H9 (cell line): ENCODE data around the gene SPTBN1. TPM values are rescaled to one million over a fixed set of nuclear protein-coding genes. Genes with fewer than 3 reads are reported as not detected.

Experiments used
- DNase-seq: peaks from one replicate; pipeline ENCODE4 v3.0.0-alpha.2; 2017
- H2AFZ ChIP-seq: one replicate; pipeline ENCODE4 v1.6.1; 2013; ENCODE audit warnings: mild to moderate bottlenecking, low read length, control low read depth, moderate library complexity
- H2AK5ac ChIP-seq: 2 replicates; pipeline ENCODE4 v1.6.1; 2013; ENCODE audit warnings: low read length, control low read depth, mixed read lengths; ENCODE audit not compliant: insufficient read length
- H2BK120ac ChIP-seq: one replicate; pipeline ENCODE4 v1.6.1; 2013; ENCODE audit warnings: low read depth, mild to moderate bottlenecking, low read length, control low read depth, inconsistent platforms; ENCODE audit not compliant: poor library complexity, severe bottlenecking
- H2BK12ac ChIP-seq: 2 replicates; pipeline ENCODE4 v1.6.1; 2013; ENCODE audit warnings: low read length, control low read depth, mixed read lengths, low read depth; ENCODE audit not compliant: insufficient read length
- H2BK15ac ChIP-seq: 2 replicates; pipeline ENCODE4 v1.6.1; 2013; ENCODE audit warnings: low read depth, low read length, control low read depth
- H2BK20ac ChIP-seq: one replicate; pipeline ENCODE4 v1.6.1; 2013; ENCODE audit warnings: low read depth, mild to moderate bottlenecking, low read length, control low read depth, inconsistent platforms; ENCODE audit not compliant: poor library complexity, severe bottlenecking
- H2BK5ac ChIP-seq: 2 replicates; pipeline ENCODE4 v1.6.1; 2013; ENCODE audit warnings: low read length, control low read depth, mixed read lengths; ENCODE audit not compliant: insufficient read length
- H3K14ac ChIP-seq: 2 replicates; pipeline ENCODE4 v1.6.1; 2013; ENCODE audit warnings: low read length, control low read depth; ENCODE audit not compliant: insufficient read depth
- H3K18ac ChIP-seq: 2 replicates; pipeline ENCODE4 v1.6.1; 2013; ENCODE audit warnings: low read depth, mild to moderate bottlenecking, mixed read lengths, low read length, control low read depth; ENCODE audit not compliant: insufficient read length
- H3K23ac ChIP-seq: 2 replicates; pipeline ENCODE4 v1.6.1; 2013; ENCODE audit warnings: low read length, control low read depth, mixed read lengths, low read depth; ENCODE audit not compliant: insufficient read length
- H3K23me2 ChIP-seq: 2 replicates; pipeline ENCODE4 v1.6.1; 2013; ENCODE audit warnings: low read depth, mild to moderate bottlenecking, mixed read lengths, low read length, control low read depth; ENCODE audit not compliant: insufficient read length, poor library complexity, severe bottlenecking
- H3K27ac ChIP-seq: 2 replicates; pipeline ENCODE4 v1.5.1; 2013; ENCODE audit warnings: low read length, control low read depth, mixed read lengths, low read depth; ENCODE audit not compliant: insufficient read length
- H3K27me3 ChIP-seq: 2 replicates; pipeline ENCODE4 v1.6.1; 2013; ENCODE audit warnings: low read length, control low read depth, inconsistent platforms; ENCODE audit not compliant: insufficient read depth
- H3K4ac ChIP-seq: 2 replicates; pipeline ENCODE4 v1.6.1; 2013; ENCODE audit warnings: low read depth, mild to moderate bottlenecking, control low read depth, inconsistent platforms, low read length, moderate library complexity
- H3K4me1 ChIP-seq: 2 replicates; pipeline ENCODE4 v1.6.1; 2013; ENCODE audit warnings: low read length, control low read depth, inconsistent platforms; ENCODE audit not compliant: insufficient read depth
- H3K4me2 ChIP-seq: 2 replicates; pipeline ENCODE4 v1.6.1; 2013; ENCODE audit warnings: low read length, control low read depth, mixed read lengths; ENCODE audit not compliant: insufficient read length, insufficient read depth
- H3K56ac ChIP-seq: 2 replicates; pipeline ENCODE4 v1.6.1; 2013; ENCODE audit warnings: low read depth, mild to moderate bottlenecking, mixed read lengths, low read length, control low read depth; ENCODE audit not compliant: insufficient read length
- H3K79me1 ChIP-seq: 2 replicates; pipeline ENCODE4 v1.6.1; 2013; ENCODE audit warnings: low read depth, mild to moderate bottlenecking, moderate library complexity, low read length, control low read depth, inconsistent platforms; ENCODE audit not compliant: insufficient read depth, poor library complexity, severe bottlenecking
- H3K79me2 ChIP-seq: 2 replicates; pipeline ENCODE4 v1.6.1; 2013; ENCODE audit warnings: low read length, control low read depth, inconsistent platforms; ENCODE audit not compliant: insufficient read depth
- H3K9ac ChIP-seq: 2 replicates; pipeline ENCODE4 v1.6.1; 2013; ENCODE audit warnings: low read length, control low read depth, mixed read lengths; ENCODE audit not compliant: insufficient read length; ENCODE audit errors: extremely low read depth
- H3K9me3 ChIP-seq: one replicate; pipeline ENCODE4 v1.6.1; 2013; ENCODE audit warnings: low read depth, low read length, inconsistent platforms; ENCODE audit not compliant: control insufficient read depth
- H3T11ph ChIP-seq: one replicate; pipeline ENCODE4 v1.6.1; 2013; ENCODE audit warnings: mild to moderate bottlenecking, low read length, control low read depth, inconsistent platforms
- H4K20me1 ChIP-seq: one replicate; pipeline ENCODE4 v1.6.1; 2013; ENCODE audit not compliant: control insufficient read depth, insufficient read length, insufficient read depth
- H4K5ac ChIP-seq: 2 replicates; pipeline ENCODE4 v1.6.1; 2013; ENCODE audit warnings: low read depth, mild to moderate bottlenecking, mixed read lengths, low read length, control low read depth; ENCODE audit not compliant: insufficient read length
- H4K8ac ChIP-seq: replicated peaks from 2 replicates; pipeline ENCODE4 v1.6.1; 2013; ENCODE audit warnings: low read length, control low read depth, mixed read lengths, low read depth; ENCODE audit not compliant: insufficient read length
- H4K91ac ChIP-seq: 2 replicates; pipeline ENCODE4 v1.6.1; 2013; ENCODE audit warnings: low read depth, mild to moderate bottlenecking, moderate library complexity, mixed read lengths, low read length, control low read depth; ENCODE audit not compliant: insufficient read length
- H3K27ac Mint-ChIP-seq, 3 experiments: 2 replicates in 2 of 3; 3 replicates in 1 of 3; pipeline ENCODE4 v1.8.0; 2020 to 2021; ENCODE audit warnings: mixed read lengths in 3 of 3, mild to moderate bottlenecking in 1 of 3, moderate library complexity in 1 of 3
- H3K27me3 Mint-ChIP-seq: 2 replicates; pipeline ENCODE4 v1.8.0; 2021; ENCODE audit warnings: low read depth, mild to moderate bottlenecking, moderate library complexity, mixed read lengths
- H3K36me3 Mint-ChIP-seq, 3 experiments: 2 replicates in 2 of 3; 3 replicates in 1 of 3; pipeline ENCODE4 v1.8.0; 2020 to 2021; ENCODE audit warnings: low read depth in 3 of 3, mixed read lengths in 3 of 3; ENCODE audit not compliant: insufficient read depth in 1 of 3
- H3K4me1 Mint-ChIP-seq, 2 experiments: 2 replicates each; pipeline ENCODE4 v1.8.0; 2020; ENCODE audit warnings: mixed read lengths in 2 of 2
- H3K4me3 Mint-ChIP-seq, 2 experiments: 2 replicates in 1 of 2; 3 replicates in 1 of 2; pipeline ENCODE4 v1.8.0; 2020 to 2021; ENCODE audit warnings: mild to moderate bottlenecking in 2 of 2, mixed read lengths in 2 of 2, moderate library complexity in 1 of 2
- H3K9me3 Mint-ChIP-seq, 2 experiments: 2 replicates in 1 of 2; 3 replicates in 1 of 2; pipeline ENCODE4 v1.8.0; 2020; ENCODE audit warnings: mild to moderate bottlenecking in 2 of 2, mixed read lengths in 2 of 2, moderate library complexity in 1 of 2
- CTCF ChIP-seq: fragments of 200-600 bp; sonication (generic); conservative IDR thresholded peaks from 3 replicates; pipeline ENCODE4 v1.8.0; 2021; ENCODE audit warnings: antibody characterized with exemption, mild to moderate bottlenecking
- WGBS: extraction: QIAGEN DNeasy Blood & Tissue Kit; methylation state at CpG from one replicate; pipeline ENCODE4 v1.1.7; 2013; ENCODE audit warnings: missing lambda C conversion rate, low lambda C conversion rate, mixed read lengths; ENCODE audit not compliant: insufficient read length; ENCODE audit errors: extremely low coverage; 5-methylcytosine and 5-hydroxymethylcytosine counted together
- total RNA-seq: library from RNA; stranded (reverse); gene quantifications from 2 replicates; pipeline ENCODE4 v1.2.1, GENCODE V29; 2021

Gene SPTBN1
- total RNA-seq, 1 experiment from 2014 or later, result 164 TPM

GRCh38 chr2:54613794-54614257 lies 157.7 kb downstream of the SPTBN1 start:
- H4K5ac ChIP-seq, result no peak overlapping the region
- H3K4me1 Mint-ChIP-seq, result peaks cover 46% of the 10 kb centered on the region in 2 experiments
- no peak overlapping the region for H2BK15ac ChIP-seq
- WGBS, result no CpG with 5 or more reads among the region's 6 CpGs
- H3K4ac ChIP-seq, result no peak overlapping the region
- H3K14ac ChIP-seq, result no peak overlapping the region
- no peak overlapping the region for H3K23ac ChIP-seq
- H2BK120ac ChIP-seq, result no peak overlapping the region
- no peaks in the 10 kb centered on the region for H3K23me2 ChIP-seq
- H3K9ac ChIP-seq, result no peak overlapping the region
- no peak overlapping the region for H3K27ac ChIP-seq
- H3K4me2 ChIP-seq, result no peak overlapping the region
- H3K9me3 ChIP-seq, result no peaks in the 10 kb centered on the region
- H2AFZ ChIP-seq, result no peak overlapping the region
- H3K9me3 Mint-ChIP-seq, result no peaks in the 10 kb centered on the region
- no peaks in the 10 kb centered on the region for H4K20me1 ChIP-seq
- H3K27ac Mint-ChIP-seq, result peak overlapping the region; percentile 3 to 78 (median 5); a peak in 5 of 7 replicates
- H3K4me1 ChIP-seq, result peaks cover 8% of the 10 kb centered on the region; the same call in 1 of the 2 replicates
- H2AK5ac ChIP-seq, result no peak overlapping the region
- H2BK5ac ChIP-seq, result no peak overlapping the region
- H2BK12ac ChIP-seq, result no peak overlapping the region
- no peak overlapping the region for H3K56ac ChIP-seq
- H3T11ph ChIP-seq, result no peak overlapping the region
- DNase-seq, result no peak
- H3K27me3 ChIP-seq, result no peaks in the 10 kb centered on the region
- H3K4me3 Mint-ChIP-seq, result peak overlapping the region in 1 of 2 experiments; percentile 47; a peak in 1 of 5 replicates
- H3K79me2 ChIP-seq, result peaks cover 6% of the 10 kb centered on the region; the same call in 1 of the 2 replicates
- H4K8ac ChIP-seq, result no peak overlapping the region
- H3K27me3 Mint-ChIP-seq, result no peaks in the 10 kb centered on the region
- TF ChIP-seq CTCF, result no peak
- H3K18ac ChIP-seq, result no peak overlapping the region
- no peak overlapping the region for H2BK20ac ChIP-seq
- no peak overlapping the region for H4K91ac ChIP-seq
- peaks cover 3% of the 10 kb centered on the region for H3K79me1 ChIP-seq
- peaks cover 23 to 48% (median 37%) of the 10 kb centered on the region in 3 experiments for H3K36me3 Mint-ChIP-seq
